Stimulated activated CD8-positive, alpha-beta memory T cell treated with anti-CD3 and anti-CD28 coated beads, Interleukin-2, amount 100 ng/mL, for 1 hour (primary cell): ENCODE measurements around the gene KRTAP22-1.

Experiments used
- DNase-seq, 2 donors: peaks; one replicate each; pipeline ENCODE4 v3.0.0-alpha.2; 2020; ENCODE audit warnings: low read depth in 2 of 2

Gene KRTAP22-1

GRCh38 chr21:30625449-30626165 lies 24.7 kb downstream of the KRTAP22-1 start:
- no peak for DNase-seq

GRCh38 chr21:30628109-30628508 lies 27.2 kb downstream of the KRTAP22-1 start:
- DNase-seq, result no peak

- no peak for DNase-seq
These were observed 28.3 kb downstream of the KRTAP22-1 start for GRCh38 chr21:30629200-30629599.

GRCh38 chr21:30634906-30635305 lies 34.0 kb downstream of the KRTAP22-1 start, which contains the start of gene KRTAP20-2:
KRTAP20-2 (plus strand) TSS chr21:30635206; CDS start chr21:30635264, 58 bp downstream.
- no peak for DNase-seq

GRCh38 chr21:30638686-30639085 lies 37.8 kb downstream of the KRTAP22-1 start:
- DNase-seq, result no peak

- DNase-seq, result no peak
These were observed 41.7 kb downstream of the KRTAP22-1 start, which contains the start of gene KRTAP20-3 for GRCh38 chr21:30642564-30642963. KRTAP20-3 (plus strand) TSS chr21:30642864.

GRCh38 chr21:30646904-30647414 lies 46.1 kb downstream of the KRTAP22-1 start:
- no peak for DNase-seq
